ENCODE measurements around the gene FILIP1. TPM values are rescaled to one million over a fixed set of nuclear protein-coding genes. Genes with fewer than 3 reads are reported as not detected.

The FILIP1 gene
- polyA plus RNA-seq, 1 experiment = 0.44 TPM

- ChIA-PET POLR2A (no interaction called here), CTCF (interaction anchor here (0.6 to 3.9 kb wide), 8 partner anchors 38 to 257 kb away, joined by 3 to 22 read pairs (median 4); no protein-coding TSS in a partner anchor)
- no peak overlapping the region for H3K4me3 ChIP-seq (ENCODE audit: low read depth, low read length)
Observed at GRCh38 chr6:75524322-75524972, 30.8 kb upstream of the FILIP1 start.

GRCh38 chr6:75516757-75517156, 23.2 kb upstream of the FILIP1 start:
- POLR2A ChIA-PET = no interaction called here

More at GRCh38 chr6:75524322-75524972, 30.8 kb upstream of the FILIP1 start:
- no peak for TF ChIP-seq CTCF (IDR thresholded peaks at IDR 0.05; ENCODE audit: insufficient read depth, low read depth, low read length)
- Histone ChIP-seq H3K27me3 (ENCODE audit: control insufficient read depth, insufficient read depth, low read length) (no peaks in the 10 kb centered on the region), H3K36me3 (ENCODE audit: control insufficient read depth, insufficient read depth, low read length) (no peaks in the 10 kb centered on the region)
- DNase-seq (ENCODE audit: low read depth) = peak; percentile 80

GRCh38 chr6:75512591-75512990, 19.0 kb upstream of the FILIP1 start:
- Histone ChIP-seq H3K27me3 (ENCODE audit: control insufficient read depth, insufficient read depth, low read length) (no peaks in the 10 kb centered on the region), H3K4me3 (ENCODE audit: low read depth, low read length) (no peak overlapping the region), H3K36me3 (ENCODE audit: control insufficient read depth, insufficient read depth, low read length) (no peaks in the 10 kb centered on the region)
- no peak for DNase-seq (ENCODE audit: low read depth)
- ChIA-PET POLR2A (no interaction called here), CTCF (interaction anchor here (0.9 to 1.4 kb wide), 2 partner anchors 9 to 242 kb away, joined by 3 to 4 read pairs; no protein-coding TSS in a partner anchor)
- no peak for TF ChIP-seq CTCF (IDR thresholded peaks at IDR 0.05; ENCODE audit: insufficient read depth, low read depth, low read length)

More at GRCh38 chr6:75516757-75517156, 23.2 kb upstream of the FILIP1 start:
- CTCF ChIA-PET = interaction anchor here (1.0 kb wide), 1 partner anchor 12 kb away, joined by 3 read pairs; no protein-coding TSS in a partner anchor
- no peaks in the 10 kb centered on the region for H3K27me3 ChIP-seq (ENCODE audit: control insufficient read depth, insufficient read depth, low read length)
- no peak overlapping the region for H3K4me3 ChIP-seq (ENCODE audit: low read depth, low read length)
- no peak for DNase-seq (ENCODE audit: low read depth)
- no peaks in the 10 kb centered on the region for H3K36me3 ChIP-seq (ENCODE audit: control insufficient read depth, insufficient read depth, low read length)
- no peak for TF ChIP-seq CTCF (IDR thresholded peaks at IDR 0.05; ENCODE audit: insufficient read depth, low read depth, low read length)

GRCh38 chr6:75505424-75505823, 11.8 kb upstream of the FILIP1 start:
- POLR2A ChIA-PET = no interaction called here
- no peaks in the 10 kb centered on the region for H3K27me3 ChIP-seq (ENCODE audit: control insufficient read depth, insufficient read depth, low read length)
- no peak for DNase-seq (ENCODE audit: low read depth)
- no peaks in the 10 kb centered on the region for H3K36me3 ChIP-seq (ENCODE audit: control insufficient read depth, insufficient read depth, low read length)
- TF ChIP-seq CTCF (IDR thresholded peaks at IDR 0.05; ENCODE audit: insufficient read depth, low read depth, low read length) = no peak
- CTCF ChIA-PET = interaction anchor here (0.8 to 2.3 kb wide), 12 partner anchors 9 to 240 kb away, joined by 3 to 12 read pairs (median 6); partner anchors contain the start of gene FILIP1
- H3K4me3 ChIP-seq (ENCODE audit: low read depth, low read length) = no peak overlapping the region

GRCh38 chr6:75504465-75505222, 11.0 kb upstream of the FILIP1 start:
- CTCF ChIA-PET = interaction anchor here (0.6 to 2.3 kb wide), 15 partner anchors 9 to 627 kb away, joined by 3 to 12 read pairs (median 4); partner anchors contain the start of gene FILIP1
- Histone ChIP-seq H3K36me3 (ENCODE audit: control insufficient read depth, insufficient read depth, low read length) (no peaks in the 10 kb centered on the region), H3K27me3 (ENCODE audit: control insufficient read depth, insufficient read depth, low read length) (no peaks in the 10 kb centered on the region), H3K4me3 (ENCODE audit: low read depth, low read length) (no peak overlapping the region)
- POLR2A ChIA-PET = no interaction called here
- no peak for DNase-seq (ENCODE audit: low read depth)
- peak; percentile 31; the same call in 1 of the 2 replicates for TF ChIP-seq CTCF (IDR thresholded peaks at IDR 0.05; ENCODE audit: insufficient read depth, low read depth, low read length)
